G401.6 (cell line): Measurements from ENCODE around the gene KHK.

Source experiments
- FAIRE-seq: peaks from 2 replicates; lab custom pipeline; 2012; peaks lifted over from hg19 to GRCh38; lab: Jason Lieb, UNC

KHK gene

DNA sequence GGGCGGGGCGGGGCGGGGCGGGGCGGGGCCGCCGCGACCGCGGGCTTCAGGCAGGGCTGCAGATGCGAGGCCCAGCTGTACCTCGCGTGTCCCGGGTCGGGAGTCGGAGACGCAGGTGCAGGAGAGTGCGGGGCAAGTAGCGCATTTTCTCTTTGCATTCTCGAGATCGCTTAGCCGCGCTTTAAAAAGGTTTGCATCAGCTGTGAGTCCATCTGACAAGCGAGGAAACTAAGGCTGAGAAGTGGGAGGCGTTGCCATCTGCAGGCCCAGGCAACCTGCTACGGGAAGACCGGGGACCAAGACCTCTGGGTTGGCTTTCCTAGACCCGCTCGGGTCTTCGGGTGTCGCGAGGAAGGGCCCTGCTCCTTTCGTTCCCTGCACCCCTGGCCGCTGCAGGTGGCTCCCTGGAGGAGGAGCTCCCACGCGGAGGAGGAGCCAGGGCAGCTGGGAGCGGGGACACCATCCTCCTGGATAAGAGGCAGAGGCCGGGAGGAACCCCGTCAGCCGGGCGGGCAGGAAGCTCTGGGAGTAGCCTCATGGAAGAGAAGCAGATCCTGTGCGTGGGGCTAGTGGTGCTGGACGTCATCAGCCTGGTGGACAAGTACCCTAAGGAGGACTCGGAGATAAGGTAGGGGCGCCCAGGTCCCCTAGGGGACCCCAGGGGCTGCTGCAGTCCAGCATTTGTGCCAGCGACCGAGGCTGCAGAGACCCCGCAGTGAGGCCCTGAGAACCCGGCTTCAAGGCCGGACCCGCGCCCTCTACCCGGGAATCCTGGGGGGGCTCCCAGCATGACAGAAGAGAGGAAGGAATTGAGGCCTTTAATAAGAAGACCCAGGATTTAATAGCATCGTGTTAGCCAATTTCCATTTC is at the start of gene KHK:
Gene KHK, plus strand, starts transcription at position 49 of the 870 bp plus-strand sequence. Its CDS starts 488 bp downstream, at position 537.
- no peak for FAIRE-seq

GRCh38 chr2:27038012-27038411 is 48.6 kb upstream of the KHK start:
- no peak for FAIRE-seq

DNA sequence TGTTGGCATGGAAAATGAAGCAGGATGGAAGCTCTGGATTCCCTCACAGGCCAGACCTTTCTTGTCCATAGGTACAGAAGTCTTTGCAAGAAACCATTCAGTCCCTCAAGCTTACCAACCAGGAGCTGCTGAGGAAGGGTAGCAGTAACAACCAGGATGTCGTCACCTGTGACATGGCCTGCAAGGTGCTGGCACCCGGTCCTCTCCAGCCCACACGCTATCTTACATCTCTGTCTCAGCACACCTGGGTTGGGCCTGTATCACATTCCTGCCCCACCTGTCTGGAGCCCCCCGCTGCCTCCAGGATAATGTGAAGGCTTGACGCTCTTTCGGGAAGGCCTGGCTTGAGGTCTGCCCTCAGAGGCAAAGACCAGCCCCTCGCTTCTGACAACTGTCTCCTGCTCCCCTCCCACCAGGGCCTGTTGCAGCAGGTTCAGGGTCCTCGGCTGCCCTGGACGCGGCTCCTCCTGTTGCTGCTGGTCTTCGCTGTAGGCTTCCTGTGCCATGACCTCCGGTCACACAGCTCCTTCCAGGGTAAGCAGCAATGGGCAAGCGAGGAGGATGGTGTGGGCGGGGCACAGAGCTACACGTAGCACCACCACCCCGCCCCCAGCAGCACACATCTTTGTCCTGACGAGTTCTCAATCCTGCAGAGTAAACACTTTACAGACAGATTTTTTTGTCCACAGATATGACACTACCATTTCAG is 47.8 kb upstream of the KHK start:
- no peak for FAIRE-seq

DNA sequence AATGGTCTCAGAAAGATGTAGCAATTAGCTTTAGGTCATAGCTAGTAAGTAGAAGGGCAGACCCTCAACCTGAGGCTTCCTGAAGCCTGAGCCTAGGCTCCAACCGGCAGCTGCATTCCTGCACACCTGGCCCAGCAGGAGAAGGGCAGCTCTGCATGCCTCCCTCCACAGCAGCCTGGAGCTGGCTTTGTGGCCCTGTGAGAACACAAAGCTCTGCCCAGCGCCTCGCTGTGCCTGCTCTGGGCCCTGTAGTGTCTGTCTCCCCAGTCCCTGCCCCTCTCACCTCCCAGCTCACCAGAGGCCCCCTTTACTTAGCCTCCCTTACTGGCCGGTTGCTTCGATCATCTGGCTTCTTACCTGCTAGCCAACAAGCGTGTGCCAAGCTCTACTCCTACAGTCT is 47.1 kb upstream of the KHK start:
- FAIRE-seq: no peak

GRCh38 chr2:27039871-27040270 is 46.7 kb upstream of the KHK start:
- FAIRE-seq: no peak

DNA sequence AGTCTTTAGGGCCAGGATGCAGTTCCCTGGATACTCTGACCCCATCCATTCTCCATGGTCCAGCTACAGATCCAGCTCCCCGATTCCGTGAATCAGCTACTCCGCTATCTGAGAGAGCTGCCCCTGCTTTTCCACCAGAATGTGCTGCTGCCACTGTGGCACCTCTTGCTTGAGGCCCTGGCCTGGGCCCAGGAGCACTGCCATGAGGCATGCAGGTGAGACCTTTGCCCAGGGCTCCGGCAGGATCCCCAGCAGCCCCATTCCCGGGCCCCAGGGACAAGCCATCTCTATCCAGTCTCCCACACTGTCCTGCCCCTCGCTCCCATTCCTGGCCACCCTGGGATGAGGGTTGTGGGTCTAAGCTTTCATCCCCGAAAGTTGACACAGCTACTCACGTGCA is 46.3 kb upstream of the KHK start:
- FAIRE-seq: no peak

DNA sequence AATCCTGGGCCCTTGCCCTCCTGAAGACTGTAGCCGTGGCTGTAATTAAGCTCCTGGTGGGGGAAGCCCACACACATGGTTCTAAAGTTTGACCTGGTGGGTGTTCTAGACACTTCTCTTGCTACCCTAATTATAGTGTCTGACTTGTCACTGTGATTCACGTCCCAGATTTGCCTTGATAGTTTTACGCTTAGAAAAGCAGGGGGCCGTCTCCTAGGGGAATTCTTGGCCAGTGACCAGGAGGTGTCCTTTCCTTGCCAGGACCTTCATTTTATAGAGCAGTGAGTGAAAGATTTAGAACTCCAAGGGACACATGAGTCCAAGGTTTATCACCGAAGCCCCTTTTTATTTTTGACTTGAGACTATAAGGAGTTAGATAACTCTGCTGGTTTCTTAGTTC is 44.8 kb upstream of the KHK start:
- FAIRE-seq: no peak

DNA sequence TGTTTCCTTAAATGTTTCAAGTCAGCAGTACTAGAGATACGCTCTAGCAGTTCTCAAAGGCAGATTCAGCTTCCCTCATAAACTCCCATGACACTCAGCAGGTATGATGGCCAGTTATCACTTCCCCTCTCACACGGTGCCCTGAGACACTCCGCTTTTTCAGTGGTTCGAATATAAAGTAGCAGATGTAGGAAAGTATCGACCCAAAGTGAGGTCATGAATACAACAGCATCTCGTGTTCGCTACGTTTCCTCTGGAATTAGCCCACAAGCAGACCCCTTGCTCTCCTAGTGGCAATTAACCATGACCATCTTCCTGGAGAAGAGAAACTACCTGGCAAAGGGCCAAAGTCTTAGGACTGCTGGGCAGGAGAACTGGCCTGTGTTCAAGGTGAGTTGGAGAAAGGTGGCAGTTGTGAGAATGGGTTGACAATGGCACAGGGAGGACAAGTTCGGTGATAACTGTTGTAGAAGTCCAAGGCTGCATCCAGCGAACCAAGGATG is 44.4 kb upstream of the KHK start:
- FAIRE-seq: no peak

GRCh38 chr2:27042985-27043634 is 43.5 kb upstream of the KHK start:
- FAIRE-seq: no peak

GRCh38 chr2:27049422-27050280 is 36.9 kb upstream of the KHK start:
- no peak for FAIRE-seq

- no peak for FAIRE-seq
Measured at GRCh38 chr2:27050281-27050995, 36.1 kb upstream of the KHK start.

DNA sequence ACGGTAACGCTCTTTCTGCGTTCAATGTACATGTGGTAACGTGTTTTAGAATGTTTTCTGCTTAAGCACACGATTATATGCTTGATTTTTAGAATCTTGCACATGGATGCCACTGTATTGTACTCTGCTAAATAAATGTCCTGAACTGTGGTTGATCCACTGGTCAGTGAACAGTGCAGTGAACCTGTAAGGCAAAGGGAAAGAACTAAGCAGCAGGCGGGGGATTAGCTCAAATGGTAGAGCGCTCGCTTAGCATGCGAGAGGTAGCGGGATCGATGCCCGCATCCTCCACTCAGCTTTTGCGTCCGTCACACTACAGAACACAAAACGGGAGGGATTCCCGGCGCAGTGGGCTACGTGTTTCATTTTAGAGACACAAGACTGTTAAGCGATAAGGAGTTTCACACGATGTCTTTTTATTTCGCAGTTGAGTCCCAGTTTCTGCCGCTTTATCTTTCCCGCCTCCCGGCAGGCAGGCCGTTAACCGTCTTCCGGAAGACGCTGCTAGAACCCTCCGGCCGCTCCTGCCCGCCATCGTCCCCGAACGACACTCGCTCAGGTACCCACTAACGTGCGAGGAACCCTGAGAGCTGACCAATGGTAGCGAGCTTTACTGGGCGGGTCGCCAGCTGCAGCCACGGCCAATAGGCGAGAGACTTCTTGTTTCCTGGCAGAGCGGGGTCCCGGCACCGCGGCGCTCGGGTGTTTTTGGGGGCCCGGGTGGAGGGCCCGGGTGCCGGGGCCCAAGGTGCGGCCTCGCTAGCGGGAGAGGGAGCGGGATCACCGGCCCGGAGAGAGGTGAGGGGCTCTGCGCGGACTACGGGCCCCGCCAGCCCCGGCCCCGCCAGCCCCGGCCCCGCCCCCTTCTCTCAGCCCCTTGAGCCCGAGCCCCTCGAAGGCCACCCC is 35.3 kb upstream of the KHK start, which contains the start of gene AGBL5:
Gene AGBL5, plus strand, starts transcription at position 673 of the 906 bp plus-strand sequence. CDS start 1,291 bp downstream, outside the sequence.
- FAIRE-seq: peak; percentile 96

GRCh38 chr2:27051902-27052645 is 34.5 kb upstream of the KHK start:
- FAIRE-seq: no peak

DNA sequence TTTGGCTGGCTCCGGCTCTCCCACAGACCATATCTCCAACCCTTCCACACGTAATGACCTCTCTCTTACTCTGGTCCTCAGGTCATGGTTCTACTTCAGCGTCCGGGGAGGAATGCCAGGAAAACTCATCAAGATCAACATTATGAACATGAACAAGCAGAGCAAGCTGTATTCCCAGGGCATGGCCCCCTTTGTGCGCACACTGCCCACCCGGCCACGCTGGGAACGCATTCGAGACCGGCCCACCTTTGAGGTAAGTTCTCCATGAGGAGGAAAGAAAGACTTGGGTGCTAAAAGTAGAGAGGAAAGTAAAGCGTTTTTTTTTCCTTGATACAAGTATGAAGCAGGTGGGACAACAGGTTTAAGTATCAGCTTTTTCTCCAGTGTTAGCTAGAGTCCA is 33.3 kb upstream of the KHK start:
- FAIRE-seq: no peak

DNA sequence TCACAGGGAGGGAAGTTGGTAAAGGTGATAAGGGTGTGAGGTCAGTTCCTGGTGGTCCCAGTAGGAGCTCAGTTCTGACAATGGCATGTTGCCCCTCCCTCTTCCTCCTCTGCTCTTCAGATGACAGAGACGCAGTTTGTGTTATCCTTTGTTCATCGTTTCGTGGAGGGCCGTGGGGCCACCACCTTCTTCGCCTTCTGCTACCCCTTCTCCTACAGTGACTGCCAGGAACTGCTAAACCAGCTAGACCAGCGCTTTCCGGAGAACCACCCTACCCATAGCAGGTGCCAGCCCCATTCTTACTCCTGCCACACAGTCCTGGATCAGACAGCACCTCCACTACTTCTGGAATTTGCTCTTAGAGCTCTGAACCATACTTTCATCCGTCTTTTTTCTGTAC is 32.8 kb upstream of the KHK start:
- FAIRE-seq: no peak

DNA sequence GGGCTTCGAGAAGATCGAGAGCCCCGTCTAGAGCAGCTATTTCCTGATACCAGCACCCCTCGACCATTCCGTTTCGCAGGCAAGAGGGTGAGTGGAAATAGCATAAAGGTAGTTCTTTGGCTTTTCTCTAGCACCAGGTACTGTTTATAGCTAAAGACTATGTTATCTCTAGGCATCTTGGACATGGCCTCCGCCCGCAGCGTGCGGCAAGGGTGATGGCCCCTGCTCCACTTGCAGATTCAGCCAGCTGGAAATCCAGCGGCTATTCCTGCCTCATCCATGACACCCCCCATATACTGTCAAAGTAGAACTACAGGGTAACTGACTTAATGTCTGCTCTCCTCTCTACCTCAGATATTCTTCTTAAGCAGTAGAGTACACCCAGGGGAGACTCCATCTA is 31.9 kb upstream of the KHK start:
- FAIRE-seq: no peak

- FAIRE-seq: no peak
Measured at GRCh38 chr2:27057184-27057583, 29.4 kb upstream of the KHK start.

DNA sequence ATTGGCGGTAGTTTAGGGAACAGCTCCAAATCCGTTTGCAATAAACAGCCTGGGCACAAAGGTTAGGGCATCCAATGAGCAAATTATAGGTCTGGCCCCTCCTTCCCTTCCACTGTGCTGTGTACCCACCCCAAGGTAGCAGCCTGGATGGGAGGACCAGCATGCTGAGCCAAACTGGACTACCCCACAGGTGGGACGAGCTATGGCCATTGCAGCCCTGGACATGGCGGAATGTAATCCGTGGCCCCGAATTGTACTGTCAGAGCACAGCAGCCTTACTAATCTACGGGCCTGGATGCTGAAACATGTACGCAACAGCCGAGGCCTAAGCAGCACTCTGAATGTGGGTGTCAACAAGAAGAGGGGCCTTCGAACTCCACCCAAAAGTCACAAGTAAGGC is 28.4 kb upstream of the KHK start:
- FAIRE-seq: no peak

DNA sequence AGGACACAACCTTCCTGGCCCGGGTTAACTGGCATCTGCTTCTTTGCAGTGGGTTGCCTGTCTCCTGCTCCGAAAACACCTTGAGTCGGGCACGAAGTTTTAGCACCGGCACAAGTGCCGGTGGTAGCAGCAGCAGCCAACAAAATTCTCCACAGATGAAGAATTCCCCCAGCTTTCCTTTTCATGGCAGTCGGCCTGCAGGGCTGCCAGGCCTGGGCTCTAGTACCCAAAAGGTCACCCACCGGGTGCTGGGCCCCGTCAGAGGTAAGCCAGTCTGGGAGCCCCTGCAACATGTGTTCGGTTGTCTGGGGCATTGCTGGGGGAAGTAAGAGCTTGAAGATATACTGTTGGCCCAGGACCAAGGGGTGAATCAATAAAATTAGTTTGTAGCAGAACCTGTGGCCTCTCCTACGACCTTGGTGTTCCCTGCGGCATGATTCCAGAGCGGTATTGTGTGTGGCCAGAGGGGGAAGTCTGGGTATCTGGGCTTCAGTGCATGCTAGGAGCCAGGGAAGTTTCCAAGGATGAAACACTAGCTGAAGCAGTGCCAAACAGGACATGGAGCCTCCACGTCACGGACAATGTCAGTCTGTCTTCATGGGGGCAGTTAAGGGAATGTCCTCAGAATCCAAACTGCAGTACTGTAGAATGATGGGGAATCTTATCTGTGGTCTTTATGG is 27.3 kb upstream of the KHK start:
- no peak for FAIRE-seq
